Psoas muscle (tissue), 8 donors: Measurements from ENCODE around the gene SLC18A3. TPM values are rescaled to one million over a fixed set of nuclear protein-coding genes. Genes with fewer than 3 reads are reported as not detected.

Source experiments
- ATAC-seq, 4 donors: fragments of 200-7000 bp; cut with Tn5 transposase; one replicate each; pipeline ENCODE4 v1.9.1; 2020; ENCODE audit warnings: moderate library complexity in 3 of 4, mild to moderate bottlenecking in 2 of 4
- DNase-seq, 2 donors: peaks; one replicate each; pipeline ENCODE4 v3.0.0-alpha.2; 2020
- H3K27ac ChIP-seq: fragments of 200-600 bp; one replicate; pipeline ENCODE4 v1.8.0; 2022
- H3K27me3 ChIP-seq, 3 donors: fragments of 200-600 bp in 1 of 3; one replicate each; pipeline versions ENCODE4 v1.6.1 to v1.8.0; 2013 to 2022; ENCODE audit warnings: low read length in 2 of 3, mild to moderate bottlenecking in 2 of 3, moderate library complexity in 1 of 3; ENCODE audit not compliant: insufficient read depth in 3 of 3
- H3K36me3 ChIP-seq, 2 donors: fragments of 200-600 bp in 1 of 2; one replicate each; pipeline versions ENCODE4 v1.6.1 to v1.8.0; 2013 to 2022; ENCODE audit warnings: low read depth in 1 of 2, mild to moderate bottlenecking in 1 of 2, moderate library complexity in 1 of 2; ENCODE audit not compliant: insufficient read depth in 1 of 2
- H3K4me1 ChIP-seq: fragments of 200-600 bp; one replicate; pipeline ENCODE4 v1.8.0; 2022
- H3K4me3 ChIP-seq: fragments of 200-600 bp; one replicate; pipeline ENCODE4 v1.8.0; 2022; ENCODE audit warnings: mild to moderate bottlenecking
- H3K9me3 ChIP-seq: fragments of 200-600 bp; one replicate; pipeline ENCODE4 v1.8.0; 2022
- CTCF ChIP-seq: fragments of 200-600 bp; IDR thresholded peaks from one replicate; pipeline ENCODE4 v1.8.0; 2022; ENCODE audit warnings: antibody characterized with exemption
- WGBS, 3 donors: extraction: QIAGEN DNeasy Blood & Tissue Kit; methylation state at CpG; one replicate each; pipeline versions ENCODE4 v1.1.6 to v1.1.7; 2013; 5-methylcytosine and 5-hydroxymethylcytosine counted together
- intact Hi-C, 2 donors: fragments of 100-400 bp; cut with DNase I; formaldehyde crosslinking; loops; one replicate each; pipeline versions ENCODE4 v1.11.0 to v1.14.2; 2022
- polyA plus RNA-seq, 3 donors: library from polyadenylated mRNA; stranded (reverse); fragments of 200-250 nt; gene quantifications; one replicate each; pipeline ENCODE4 v1.2.3, GENCODE V29; 2013
- total RNA-seq, 4 donors: library from RNA; stranded (reverse); fragmentation: NEBNext Ultra II Directional in 2 of 4; extraction: Animal tissue kit (Norgen Biotek cat#: 25700) in 2 of 4; gene quantifications; one replicate each; pipeline versions ENCODE4 v1.2.1 to v1.2.4, GENCODE V29; 2021 to 2023
- donor health status: healthy with polysubstance abuse.
- donor health status: DM: no; HTN: no; CAD: no; lungs with moderate emphysema.
- donor health status: Bipolar disorder and iron deficiency.
- donor health status: healthy.
- donor health status: DM: yes; HTN: yes; CAD: no.
- donor health status: DM: no; HTN: no; CAD: no.
- donor health status: DM: no; HTN: no; CAD: no.
- donor health status: DM: yes; HTN: yes; CAD: no.

SLC18A3 gene
- total and polyA plus RNA-seq, 7 donors: not detected

DNA sequence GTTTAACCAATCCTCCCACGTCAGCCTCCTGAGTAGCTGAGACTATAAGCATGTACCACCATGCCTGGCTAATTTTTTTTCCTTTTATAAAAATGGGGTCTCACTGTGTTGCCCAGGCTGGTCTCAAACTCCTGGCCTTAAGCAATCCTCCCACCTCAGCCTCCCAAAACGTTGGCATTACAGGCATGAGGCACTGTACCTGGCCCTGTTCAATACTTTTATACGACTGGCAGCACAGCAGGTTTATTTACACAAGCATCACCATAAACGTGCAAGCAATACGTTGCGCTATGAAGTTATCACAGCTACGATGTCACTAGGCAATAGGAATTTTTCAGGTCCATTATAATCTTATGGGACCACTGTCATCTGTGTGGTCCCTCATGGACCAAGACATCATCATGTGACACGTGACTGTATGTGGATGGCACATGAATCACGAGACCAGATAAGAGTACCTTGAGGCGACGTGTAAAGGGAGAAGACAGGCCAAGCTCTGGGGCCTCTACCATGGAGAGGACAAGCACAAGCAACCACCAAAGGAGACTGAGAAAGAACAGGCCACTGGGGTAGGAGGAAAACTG lies 34.5 kb upstream of the SLC18A3 start:
- ATAC-seq (no peak), DNase-seq (no peak)
- Histone ChIP-seq H3K9me3 (no peaks in the 10 kb centered on the region), H3K27me3 (no peaks in the 10 kb centered on the region), H3K36me3 (no peaks in the 10 kb centered on the region), H3K27ac (no peak overlapping the region), H3K4me1 (no peaks in the 10 kb centered on the region), H3K4me3 (no peak overlapping the region)
- intact Hi-C loops: no loop called here
- 80 to 83% (median 82%) methylated on average over 11 of the region's 11 CpGs for WGBS, 3 donors
- TF ChIP-seq CTCF: no peak

GRCh38 chr10:49577182-49577925 lies 32.8 kb upstream of the SLC18A3 start:
- WGBS, 3 donors: 61 to 74% (median 66%) methylated on average over 2 of the region's 2 CpGs
- H3K36me3 ChIP-seq: no peaks in the 10 kb centered on the region
- intact Hi-C loops: no loop called here

DNA sequence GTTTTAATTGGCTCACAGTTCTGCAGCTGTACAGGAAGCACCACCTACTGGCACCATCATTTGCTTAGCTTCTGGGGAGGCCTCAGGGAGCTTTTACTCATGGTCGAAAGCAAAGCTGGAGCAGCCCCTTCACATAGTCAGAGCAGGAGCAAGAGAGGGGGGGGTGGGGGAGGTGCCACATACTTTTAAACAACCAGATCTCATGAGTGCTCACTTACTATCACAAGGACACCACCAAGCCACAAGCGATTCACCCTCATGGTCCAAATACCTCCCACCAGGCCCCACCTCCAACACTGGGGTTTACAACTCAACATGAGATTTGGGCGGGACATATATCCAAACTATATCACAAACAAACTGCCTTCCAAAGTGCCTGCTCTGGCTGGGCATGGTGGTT lies 31.7 kb upstream of the SLC18A3 start:
- ATAC-seq: no peak
- intact Hi-C loops: no loop called here

More at GRCh38 chr10:49577182-49577925, 32.8 kb upstream of the SLC18A3 start:
- ATAC-seq (no peak), DNase-seq (no peak)
- no peak overlapping the region for H3K4me3 ChIP-seq
- TF ChIP-seq CTCF: no peak
- H3K4me1 ChIP-seq: no peaks in the 10 kb centered on the region
- H3K27ac ChIP-seq: no peak overlapping the region
- no peaks in the 10 kb centered on the region for H3K9me3 ChIP-seq
- H3K27me3 ChIP-seq: no peaks in the 10 kb centered on the region

GRCh38 chr10:49579621-49580020 lies 30.5 kb upstream of the SLC18A3 start:
- no peak for ATAC-seq
- Histone ChIP-seq H3K27me3 (peaks cover 0 to 3% (median 0%) of the 10 kb centered on the region in 3 donors), H3K4me3 (no peak overlapping the region), H3K9me3 (no peaks in the 10 kb centered on the region), H3K4me1 (no peaks in the 10 kb centered on the region), H3K36me3 (no peaks in the 10 kb centered on the region), H3K27ac (no peak overlapping the region)
- no peak for DNase-seq
- intact Hi-C loops: no loop called here
- TF ChIP-seq CTCF: no peak
- WGBS, 3 donors: 34 to 48% (median 47%) methylated on average over 2 of the region's 2 CpGs

More for the DNA sequence above, 31.7 kb upstream of the SLC18A3 start:
- no peak for TF ChIP-seq CTCF
- Histone ChIP-seq H3K4me3 (no peak overlapping the region), H3K9me3 (no peaks in the 10 kb centered on the region), H3K27me3 (no peaks in the 10 kb centered on the region), H3K27ac (no peak overlapping the region), H3K4me1 (no peaks in the 10 kb centered on the region), H3K36me3 (no peaks in the 10 kb centered on the region)
- DNase-seq: no peak
- WGBS, 3 donors: 82 to 92% (median 85%) methylated on average over 3 of the region's 3 CpGs
